ENCODE results near the gene MMP28.

- TF ChIP-seq CTCF (IDR thresholded peaks at IDR 0.05) (no peak), POLR2A (IDR thresholded peaks at IDR 0.05) (no peak)
Observed at GRCh38 chr17:35773679-35774425, 21.6 kb downstream of the MMP28 start.

Measured in lower leg skin (tissue), 3 donors.